Measurements from ENCODE around the gene HMX2.

The HMX2 gene, protein sequence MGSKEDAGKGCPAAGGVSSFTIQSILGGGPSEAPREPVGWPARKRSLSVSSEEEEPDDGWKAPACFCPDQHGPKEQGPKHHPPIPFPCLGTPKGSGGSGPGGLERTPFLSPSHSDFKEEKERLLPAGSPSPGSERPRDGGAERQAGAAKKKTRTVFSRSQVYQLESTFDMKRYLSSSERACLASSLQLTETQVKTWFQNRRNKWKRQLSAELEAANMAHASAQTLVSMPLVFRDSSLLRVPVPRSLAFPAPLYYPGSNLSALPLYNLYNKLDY

DNA sequence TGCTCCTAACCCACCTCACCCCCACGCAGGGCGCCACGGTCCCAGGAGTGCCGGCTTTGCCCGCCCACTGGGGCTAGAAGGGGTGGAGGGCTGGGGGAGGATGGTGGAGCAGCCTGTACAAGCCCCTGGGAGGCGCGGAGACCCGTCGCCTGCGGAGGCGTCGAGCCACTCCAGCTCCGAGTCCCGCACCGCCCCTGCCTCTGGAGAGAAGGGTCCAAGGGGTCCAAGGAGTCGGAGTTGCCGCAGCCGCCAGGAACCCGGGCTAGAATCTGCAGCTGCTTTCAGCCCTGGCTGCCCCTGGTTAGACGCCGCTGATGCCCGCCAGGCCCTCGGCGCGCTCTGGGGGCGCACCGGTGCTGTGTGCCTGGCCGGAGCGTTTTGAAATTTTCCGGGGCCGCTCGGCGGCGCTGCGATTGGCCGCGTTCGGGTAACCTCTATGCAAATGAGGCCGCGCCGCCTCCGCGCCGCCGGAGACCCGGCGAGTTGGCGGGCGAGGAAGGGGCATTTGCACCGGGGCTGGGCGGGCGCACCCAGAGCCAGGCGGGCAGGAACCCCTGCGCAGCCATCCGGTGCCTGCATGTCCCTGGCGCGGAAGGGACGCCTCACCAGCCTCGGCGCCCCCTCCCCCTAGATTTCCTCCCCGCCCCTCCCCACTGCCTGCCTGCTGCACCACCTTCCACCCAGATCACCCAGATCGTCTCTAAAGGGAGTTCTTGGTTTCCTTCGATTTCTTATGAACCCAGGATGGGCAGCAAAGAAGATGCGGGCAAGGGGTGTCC lies at the start of gene HMX2:
HMX2 (plus strand) TSS at position 502 of the 779 bp plus-strand sequence; CDS start at position 745, 243 bp downstream.
- DNase-seq (ENCODE audit: low read depth), result peak; percentile 66
- TF ChIP-seq POLR2A (IDR thresholded peaks at IDR 0.05; ENCODE audit: extremely low read depth, insufficient read length) (no peak), MYC (IDR thresholded peaks at IDR 0.05; ENCODE audit: low read depth, low read length) (no peak)
- TF ChIP-seq, protein P1, sequence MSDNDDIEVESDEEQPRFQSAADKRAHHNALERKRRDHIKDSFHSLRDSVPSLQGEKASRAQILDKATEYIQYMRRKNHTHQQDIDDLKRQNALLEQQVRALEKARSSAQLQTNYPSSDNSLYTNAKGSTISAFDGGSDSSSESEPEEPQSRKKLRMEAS (IDR thresholded peaks at IDR 0.05; ENCODE audit: low read depth, low read length), result no peak
- TF ChIP-seq, protein P2, sequence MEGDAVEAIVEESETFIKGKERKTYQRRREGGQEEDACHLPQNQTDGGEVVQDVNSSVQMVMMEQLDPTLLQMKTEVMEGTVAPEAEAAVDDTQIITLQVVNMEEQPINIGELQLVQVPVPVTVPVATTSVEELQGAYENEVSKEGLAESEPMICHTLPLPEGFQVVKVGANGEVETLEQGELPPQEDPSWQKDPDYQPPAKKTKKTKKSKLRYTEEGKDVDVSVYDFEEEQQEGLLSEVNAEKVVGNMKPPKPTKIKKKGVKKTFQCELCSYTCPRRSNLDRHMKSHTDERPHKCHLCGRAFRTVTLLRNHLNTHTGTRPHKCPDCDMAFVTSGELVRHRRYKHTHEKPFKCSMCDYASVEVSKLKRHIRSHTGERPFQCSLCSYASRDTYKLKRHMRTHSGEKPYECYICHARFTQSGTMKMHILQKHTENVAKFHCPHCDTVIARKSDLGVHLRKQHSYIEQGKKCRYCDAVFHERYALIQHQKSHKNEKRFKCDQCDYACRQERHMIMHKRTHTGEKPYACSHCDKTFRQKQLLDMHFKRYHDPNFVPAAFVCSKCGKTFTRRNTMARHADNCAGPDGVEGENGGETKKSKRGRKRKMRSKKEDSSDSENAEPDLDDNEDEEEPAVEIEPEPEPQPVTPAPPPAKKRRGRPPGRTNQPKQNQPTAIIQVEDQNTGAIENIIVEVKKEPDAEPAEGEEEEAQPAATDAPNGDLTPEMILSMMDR (IDR thresholded peaks at IDR 0.05; ENCODE audit: low read depth, low read length), result no peak
- H3K4me3 ChIP-seq (ENCODE audit: low read depth, low read length), result no peak within 1 kb of the TSS

DNA sequence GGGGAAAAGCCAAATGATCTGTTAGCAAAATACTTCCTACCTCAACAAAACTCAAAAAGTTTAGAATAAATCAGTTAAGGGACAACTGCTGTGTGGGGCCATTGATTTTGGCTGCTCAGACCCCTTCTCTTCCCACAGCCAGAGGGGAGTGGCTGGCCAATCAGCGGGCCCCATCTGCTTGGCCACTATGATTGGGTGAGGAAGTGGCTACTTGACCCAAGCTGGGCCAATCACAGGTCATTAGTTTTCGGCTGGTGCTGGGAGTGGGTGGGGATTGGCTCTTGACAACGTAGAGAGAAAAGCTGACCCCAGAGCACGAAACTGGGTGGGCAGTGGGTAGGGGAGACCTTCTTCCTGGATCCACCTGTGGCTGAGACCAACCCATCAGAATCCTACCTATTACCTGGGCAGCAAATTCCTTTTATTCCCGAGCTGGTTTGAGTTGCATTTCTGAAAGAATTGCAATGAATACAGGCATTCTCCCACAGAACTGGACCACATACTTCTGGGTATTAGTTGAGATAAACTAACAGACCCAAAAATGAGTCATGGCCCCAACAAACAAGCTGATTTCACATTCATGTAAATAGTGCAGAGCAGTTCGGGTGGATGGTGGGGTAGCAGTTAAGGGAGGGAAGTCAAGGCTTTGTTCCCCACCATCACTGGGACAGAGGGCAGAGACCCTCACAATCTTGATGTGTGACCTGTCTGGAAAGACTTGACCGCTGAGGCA lies 47.7 kb upstream of the HMX2 start:
- peak; percentile 15 for DNase-seq (ENCODE audit: low read depth)
- no peak overlapping the region for H3K4me3 ChIP-seq (ENCODE audit: low read depth, low read length)
- TF ChIP-seq MYC (IDR thresholded peaks at IDR 0.05; ENCODE audit: low read depth, low read length), result no peak
- TF ChIP-seq, protein P2 (IDR thresholded peaks at IDR 0.05; ENCODE audit: low read depth, low read length), result no peak
- TF ChIP-seq POLR2A (IDR thresholded peaks at IDR 0.05; ENCODE audit: extremely low read depth, insufficient read length), result no peak
- TF ChIP-seq, protein P1 (IDR thresholded peaks at IDR 0.05; ENCODE audit: low read depth, low read length), result no peak

DNA sequence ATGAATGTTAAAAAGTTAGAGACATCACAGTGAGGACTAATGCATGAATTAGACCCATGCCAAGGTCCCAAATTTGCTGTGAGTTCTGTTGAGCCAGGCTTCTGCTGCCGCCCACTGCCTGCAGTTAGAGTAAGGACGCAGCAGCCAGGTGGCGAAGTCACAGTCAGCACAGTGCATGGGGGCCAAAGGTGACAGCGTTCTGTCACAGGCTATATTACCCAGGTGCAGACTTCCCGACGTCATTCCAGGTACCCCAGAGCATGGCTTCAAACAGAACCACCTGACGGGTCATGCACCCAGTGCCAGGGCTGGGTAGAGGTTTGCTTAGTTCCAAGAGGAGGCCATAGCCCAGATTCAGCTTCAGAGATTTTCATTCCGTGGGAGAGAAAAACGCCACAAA lies 46.1 kb upstream of the HMX2 start:
- TF ChIP-seq, protein P1 (IDR thresholded peaks at IDR 0.05; ENCODE audit: low read depth, low read length), result no peak
- TF ChIP-seq, protein P2 (IDR thresholded peaks at IDR 0.05; ENCODE audit: low read depth, low read length), result no peak
- no peak for TF ChIP-seq MYC (IDR thresholded peaks at IDR 0.05; ENCODE audit: low read depth, low read length)
- TF ChIP-seq POLR2A (IDR thresholded peaks at IDR 0.05; ENCODE audit: extremely low read depth, insufficient read length), result no peak
- DNase-seq (ENCODE audit: low read depth), result no peak
- H3K4me3 ChIP-seq (ENCODE audit: low read depth, low read length), result no peak overlapping the region

DNA sequence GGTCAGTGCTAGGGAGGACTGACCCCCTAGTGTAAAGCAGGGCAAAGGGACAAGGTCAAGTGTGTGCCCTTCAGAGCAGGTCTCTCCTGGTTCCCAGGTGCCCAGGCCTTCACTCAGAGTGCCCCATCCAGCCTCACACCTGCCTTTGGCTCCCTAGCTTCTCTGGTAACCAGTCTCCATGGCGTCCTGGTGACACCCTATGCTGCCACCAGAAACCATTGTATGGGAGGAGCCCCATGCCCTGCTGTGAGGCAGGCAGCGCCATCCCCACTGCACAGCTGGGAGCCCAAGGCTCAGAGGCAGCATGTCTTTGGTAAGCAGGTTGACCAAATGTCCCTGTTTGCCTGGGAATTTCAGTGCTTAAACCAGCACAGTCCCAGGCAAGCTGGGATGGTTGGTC lies 45.3 kb upstream of the HMX2 start:
- TF ChIP-seq, protein P2 (IDR thresholded peaks at IDR 0.05; ENCODE audit: low read depth, low read length), result no peak
- no peak for TF ChIP-seq POLR2A (IDR thresholded peaks at IDR 0.05; ENCODE audit: extremely low read depth, insufficient read length)
- no peak for TF ChIP-seq MYC (IDR thresholded peaks at IDR 0.05; ENCODE audit: low read depth, low read length)
- TF ChIP-seq, protein P1 (IDR thresholded peaks at IDR 0.05; ENCODE audit: low read depth, low read length), result no peak
- no peak overlapping the region for H3K4me3 ChIP-seq (ENCODE audit: low read depth, low read length)
- DNase-seq (ENCODE audit: low read depth), result no peak

DNA sequence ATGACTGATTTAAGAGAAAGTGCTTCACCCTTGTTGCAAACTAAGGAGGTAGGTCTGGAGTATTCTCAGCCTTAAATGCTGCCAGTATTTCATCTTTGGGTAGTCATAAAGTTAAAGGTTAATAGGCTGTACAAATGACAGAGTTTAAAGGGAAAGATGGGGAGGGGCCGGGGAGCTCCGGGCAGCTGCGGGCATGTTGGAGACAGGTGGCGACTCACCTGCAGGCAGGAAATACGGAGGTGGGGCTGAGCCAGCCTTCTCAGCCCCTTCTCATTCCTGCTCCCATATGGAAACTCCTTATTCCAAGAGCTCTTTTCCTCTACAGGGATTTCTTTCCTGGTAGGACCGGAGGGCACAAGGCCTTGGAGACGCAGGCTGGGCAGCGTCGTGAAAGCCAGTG lies 44.0 kb upstream of the HMX2 start:
- H3K4me3 ChIP-seq (ENCODE audit: low read depth, low read length), result no peak overlapping the region
- no peak for DNase-seq (ENCODE audit: low read depth)

More for the DNA sequence above, 44.0 kb upstream of the HMX2 start:
- no peak for TF ChIP-seq MYC (IDR thresholded peaks at IDR 0.05; ENCODE audit: low read depth, low read length)
- no peak for TF ChIP-seq POLR2A (IDR thresholded peaks at IDR 0.05; ENCODE audit: extremely low read depth, insufficient read length)
- TF ChIP-seq, protein P2 (IDR thresholded peaks at IDR 0.05; ENCODE audit: low read depth, low read length), result no peak
- TF ChIP-seq, protein P1 (IDR thresholded peaks at IDR 0.05; ENCODE audit: low read depth, low read length), result no peak
